ENCODE data around the gene SLFN5.
"Not testable (repeated sequence)": the region's sequence is repeated elsewhere in the genome, so short reads cannot be mapped to it uniquely, and the experiment has no call there.

Gene SLFN5

DNA sequence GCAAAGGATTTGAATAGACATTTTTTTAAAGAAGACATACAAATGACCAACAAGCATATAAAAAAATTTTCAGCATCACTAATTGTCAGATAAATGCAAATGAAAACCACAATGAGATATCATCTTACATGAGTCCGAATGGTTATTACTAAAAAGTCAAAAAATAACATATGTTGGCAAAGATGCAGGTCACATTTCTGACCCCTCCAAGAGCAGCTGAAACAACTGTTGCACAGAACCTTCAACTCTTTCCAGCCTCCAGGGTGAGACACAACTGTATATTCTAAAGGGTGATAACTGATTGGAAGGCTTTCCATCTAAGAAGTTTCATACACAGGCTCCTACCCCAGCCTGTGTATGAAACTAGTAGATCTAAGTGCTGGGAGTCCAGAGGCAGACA is 51.9 kb downstream of the SLFN5 start:
- DNase-seq = no peak

DNA sequence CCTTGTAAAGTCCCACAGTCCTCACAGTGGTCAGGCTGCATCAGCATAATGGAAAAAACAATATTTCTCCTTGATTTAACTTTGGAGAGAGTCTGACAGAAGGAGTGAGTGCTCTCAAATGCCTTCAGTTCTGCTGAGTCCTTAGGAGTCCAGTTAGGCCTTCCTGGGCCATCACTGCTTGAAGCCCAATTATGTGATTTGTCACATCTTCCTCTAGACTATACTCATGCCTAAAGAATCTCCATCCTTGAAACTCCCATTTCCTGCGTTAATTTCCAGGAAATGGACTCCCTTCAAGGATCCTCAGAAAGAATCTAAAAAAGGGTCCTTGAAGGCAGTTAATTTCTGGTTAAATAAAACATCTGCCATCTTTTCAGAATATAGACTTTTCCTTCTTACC is 52.8 kb downstream of the SLFN5 start:
- no peak for DNase-seq

DNA sequence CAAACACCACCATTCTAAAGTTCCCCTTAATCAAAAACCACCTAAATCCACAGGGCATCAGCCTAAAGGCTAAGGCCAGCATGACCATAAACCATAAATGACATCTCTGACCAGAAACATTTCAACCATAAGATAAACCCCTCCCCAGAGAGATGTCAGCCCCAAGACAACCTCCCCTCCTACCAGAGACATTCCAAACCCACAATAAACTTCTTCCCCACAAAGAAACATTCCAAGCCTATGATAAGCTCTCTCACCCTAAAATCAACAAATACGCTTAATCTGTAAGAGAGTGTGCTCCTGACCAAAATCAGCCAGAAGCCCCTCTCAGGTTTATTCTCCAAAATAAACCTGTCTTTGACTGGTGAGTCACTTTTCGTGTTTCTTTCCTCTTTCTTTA is 54.8 kb downstream of the SLFN5 start:
- DNase-seq = peak; percentile 52

DNA sequence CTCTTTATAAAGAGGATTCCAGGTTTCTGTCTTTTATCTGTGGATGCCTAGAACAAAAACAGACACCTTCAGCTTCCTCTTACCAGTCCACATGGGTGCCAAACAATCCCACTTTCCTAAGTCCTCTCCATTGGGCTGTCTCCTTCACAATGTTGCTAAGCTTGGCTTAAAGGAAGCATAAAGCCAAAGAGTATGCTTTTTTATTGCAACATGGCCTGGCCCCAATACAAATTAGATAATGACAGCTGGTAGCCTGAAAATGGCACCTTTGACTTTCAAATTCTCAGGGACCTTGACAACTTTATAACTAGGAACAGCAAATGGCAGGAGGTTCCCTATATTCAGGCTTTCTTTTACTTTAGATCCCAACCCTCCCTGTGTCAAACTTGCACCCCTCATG is 55.8 kb downstream of the SLFN5 start:
- no peak for DNase-seq

DNA sequence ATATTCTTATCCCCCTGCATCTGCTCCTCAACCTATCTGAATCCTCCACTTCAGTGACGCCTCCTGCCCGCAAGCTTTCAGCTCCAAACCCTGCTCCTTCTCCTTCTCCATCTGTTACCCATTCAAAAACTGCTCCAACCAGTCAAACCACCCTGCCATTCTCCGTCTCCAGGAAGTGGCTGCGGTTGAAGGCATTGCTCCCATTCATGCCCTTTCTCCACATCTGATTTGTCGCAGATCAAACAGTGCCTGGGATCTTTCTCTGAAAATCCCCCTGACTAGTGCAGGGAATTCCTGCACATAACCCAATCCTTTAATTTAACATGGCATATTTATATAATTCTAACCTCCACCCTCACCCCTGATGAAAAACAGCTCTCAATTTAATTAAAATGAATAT is 56.3 kb downstream of the SLFN5 start:
- DNase-seq = no peak

DNA sequence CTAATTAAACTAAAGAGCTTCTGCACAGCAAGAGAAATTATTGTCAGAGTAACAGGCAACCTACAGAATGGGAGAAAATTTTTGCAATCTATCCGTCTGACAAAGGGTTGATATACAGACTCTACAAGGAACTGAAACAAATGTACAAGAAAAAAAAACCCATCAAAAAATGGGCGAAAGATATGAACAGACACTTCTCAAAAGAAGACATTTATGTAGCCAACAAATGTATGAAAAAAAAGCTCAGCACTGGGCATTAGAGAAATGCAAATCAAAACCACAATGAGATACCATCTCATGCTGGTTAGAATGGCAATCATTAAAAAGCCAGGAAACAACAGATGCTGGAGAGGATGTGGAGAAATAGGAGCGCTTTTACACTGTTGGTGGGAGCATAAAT is 66.5 kb downstream of the SLFN5 start:
- not testable (repeated sequence) for DNase-seq

DNA sequence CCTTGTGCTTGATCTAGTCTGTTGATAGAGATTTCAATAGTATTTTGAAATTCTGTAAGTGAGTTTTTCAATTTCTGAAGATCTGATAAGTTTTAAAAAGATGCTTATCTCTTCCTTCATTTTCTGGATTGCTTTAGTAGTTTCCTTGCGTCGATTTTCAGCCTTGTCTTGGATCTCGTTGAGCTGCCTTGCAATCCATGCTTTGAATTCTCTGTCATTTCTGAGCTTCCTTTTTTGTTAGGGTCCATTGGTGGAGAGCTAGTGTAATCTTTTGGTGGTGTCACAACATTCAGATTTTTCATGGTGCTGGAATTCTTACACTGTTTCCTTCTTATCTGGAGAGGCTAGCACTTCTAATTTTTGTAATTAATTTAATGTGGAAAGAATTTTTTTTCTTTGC is 69.5 kb downstream of the SLFN5 start:
- no peak for DNase-seq

DNA sequence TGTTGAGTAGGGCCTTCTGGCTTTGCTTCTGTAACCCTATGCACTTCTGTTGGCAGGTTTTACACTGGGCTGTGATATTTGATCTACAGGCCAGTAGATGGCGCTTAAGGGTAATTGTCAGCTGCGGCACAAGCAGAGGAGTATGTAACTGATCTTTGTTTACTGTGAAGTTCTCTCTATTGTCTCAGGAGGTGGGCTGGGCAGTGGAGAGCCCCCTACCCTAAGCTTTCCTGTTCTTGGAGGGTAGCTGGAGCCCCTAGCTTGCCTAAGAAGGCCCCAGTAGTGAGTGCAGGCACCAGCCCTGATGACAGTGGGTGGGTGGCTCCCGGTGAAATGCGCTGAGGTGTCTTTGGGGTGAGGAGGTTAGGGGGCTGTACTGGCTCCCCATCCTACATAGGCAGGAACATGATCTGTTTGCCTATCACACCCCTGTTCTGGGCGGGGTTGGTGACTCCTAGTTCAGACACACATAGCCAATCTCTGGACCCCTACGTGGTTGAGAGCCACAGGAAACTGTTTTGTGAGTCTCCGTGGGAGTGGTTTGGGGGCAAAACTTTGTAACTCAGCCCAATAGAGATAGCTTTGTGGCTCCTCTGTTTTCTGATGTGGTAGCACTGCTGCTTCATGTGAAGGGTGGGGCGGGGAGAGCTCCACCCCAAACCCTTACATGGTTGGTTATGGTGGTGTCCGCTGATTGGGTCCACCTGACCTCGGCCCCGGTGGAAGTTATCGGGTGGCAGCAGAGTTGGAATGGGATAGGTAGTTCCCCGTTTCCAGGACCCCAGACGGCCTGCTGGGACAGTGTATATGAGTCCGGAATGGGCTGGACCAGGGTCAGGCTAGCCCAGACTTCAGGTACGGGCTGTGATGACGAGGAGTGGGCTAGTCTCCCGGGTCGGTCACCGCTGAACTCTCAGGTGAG is 70.2 kb downstream of the SLFN5 start:
- peak; percentile 72 for DNase-seq

DNA sequence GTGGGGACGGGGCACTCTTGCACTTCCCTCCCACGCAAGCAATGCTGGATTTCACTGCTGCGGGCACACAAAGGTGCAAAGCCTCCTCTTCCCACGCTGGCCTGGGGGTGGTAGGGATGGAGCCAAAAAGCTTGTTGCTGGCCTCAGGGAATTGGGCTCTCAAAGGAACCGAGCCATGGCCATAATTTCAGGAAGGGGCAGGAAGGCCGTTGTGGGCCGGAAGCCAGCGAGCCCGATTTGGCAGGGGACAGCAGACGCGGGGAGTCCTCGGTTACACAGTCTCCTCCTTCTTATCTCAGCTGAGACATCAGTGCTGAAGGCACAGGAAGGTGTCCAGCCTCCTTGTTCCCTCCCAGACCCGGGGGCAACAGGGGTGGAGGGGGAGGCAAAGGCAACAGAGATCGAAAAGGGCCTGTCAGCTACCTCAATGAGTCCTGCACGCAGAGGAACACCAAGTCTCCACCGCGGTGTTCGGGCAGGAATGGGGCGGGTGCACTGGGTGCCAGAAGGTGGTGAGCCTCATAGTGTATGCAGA is 71.1 kb downstream of the SLFN5 start:
- DNase-seq = no peak

DNA sequence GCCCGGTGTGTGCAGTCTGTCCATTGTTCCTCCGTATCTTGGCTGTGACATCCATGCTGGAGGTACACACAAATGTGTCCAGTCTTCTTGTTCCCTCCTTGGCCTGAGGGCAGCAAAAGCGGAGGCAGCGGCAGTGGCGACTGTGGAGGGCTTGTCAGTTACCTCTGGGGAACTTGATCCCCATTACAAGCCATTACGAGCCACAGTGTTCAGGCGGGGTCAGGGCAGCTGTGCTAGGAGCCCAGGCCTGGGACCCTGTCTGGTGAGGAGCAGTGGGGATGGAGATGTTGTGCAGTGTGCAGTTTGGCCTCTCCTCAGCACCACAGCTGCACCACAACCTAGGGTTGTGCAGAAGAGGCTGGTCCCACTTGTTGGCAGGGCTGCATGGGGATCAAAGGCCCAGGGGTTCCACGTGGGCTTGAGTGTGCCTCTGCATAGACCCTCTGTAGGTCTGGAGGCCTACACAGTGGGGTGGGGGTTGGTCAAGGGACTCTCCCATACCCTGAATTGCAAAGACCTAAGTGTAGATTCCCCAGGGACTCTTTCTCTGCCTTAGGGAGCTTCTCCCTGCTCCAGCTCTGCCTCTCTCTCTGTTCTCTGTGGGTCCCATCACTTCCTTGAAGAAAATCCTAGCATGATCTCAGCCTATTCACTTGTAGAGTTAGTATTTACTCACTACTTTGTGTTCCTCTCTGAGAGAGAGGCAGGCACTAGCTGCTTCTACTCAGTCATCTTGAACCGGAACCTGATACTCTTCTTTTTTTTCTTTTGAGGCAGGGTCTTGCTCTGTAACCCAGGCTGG is 71.7 kb downstream of the SLFN5 start:
- no peak for DNase-seq

DNA sequence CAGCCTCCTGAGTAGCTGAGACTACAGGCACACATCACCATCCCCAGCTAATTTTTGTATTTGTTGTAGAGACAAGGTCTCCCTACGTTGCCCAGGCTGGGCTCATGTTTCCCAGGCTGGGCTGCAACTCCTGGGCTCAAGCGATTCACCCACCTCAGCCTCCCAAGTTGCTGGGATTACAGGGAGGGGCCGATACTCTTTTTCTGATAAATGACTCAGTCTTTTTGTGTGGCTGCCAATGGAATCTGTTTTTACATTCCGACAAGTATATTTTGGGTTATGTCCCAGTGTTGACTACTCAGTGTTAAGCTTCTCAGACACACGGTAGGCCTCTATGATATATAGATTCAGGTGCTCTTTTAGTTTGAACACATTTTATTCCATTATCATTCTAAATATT is 72.4 kb downstream of the SLFN5 start:
- DNase-seq = peak; percentile 95

DNA sequence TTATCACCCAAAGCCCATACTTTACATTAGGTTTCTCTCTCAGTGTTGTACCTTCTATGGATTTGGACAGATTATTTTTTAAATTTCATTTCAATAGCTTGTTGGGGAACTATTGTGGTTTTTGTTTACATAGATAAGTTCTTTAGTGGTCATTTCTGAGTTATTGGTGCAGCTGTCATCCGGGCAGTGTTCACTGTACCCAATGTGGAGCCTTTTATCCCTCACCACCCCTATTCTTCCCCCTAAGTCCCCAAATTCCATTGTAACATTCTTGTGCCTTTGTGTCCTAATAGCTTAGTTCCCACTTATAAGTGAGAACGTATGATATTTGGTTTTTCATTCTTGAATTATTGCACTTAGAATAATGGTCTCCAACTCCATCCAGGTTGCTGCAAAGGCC is 73.1 kb downstream of the SLFN5 start:
- no peak for DNase-seq

DNA sequence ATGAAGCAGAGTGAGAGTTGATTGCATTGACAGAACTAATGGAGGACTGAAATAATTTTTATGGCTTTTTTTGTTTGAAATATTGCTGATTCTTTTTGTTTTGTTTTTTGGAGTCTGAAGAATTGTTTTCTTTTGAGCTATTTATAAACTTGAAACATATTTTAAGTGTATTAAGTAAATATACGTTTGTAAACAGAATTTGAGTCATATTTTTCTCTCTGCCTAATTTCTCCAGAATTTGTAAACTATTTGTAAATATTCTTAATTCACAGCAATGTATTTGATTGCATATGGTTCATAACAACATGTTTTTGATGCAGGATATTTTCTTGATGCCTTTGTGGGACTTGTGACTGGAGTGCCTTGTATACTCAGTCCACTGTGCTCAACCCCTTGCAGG is 79.9 kb downstream of the SLFN5 start:
- DNase-seq = no peak

Measured in fibroblast of upper back skin (primary cell).